ENCODE data around the gene ERBB2.
A peak's percentile ranks its signal among the peaks of the same experiment; 100 is the strongest.

ERBB2 gene

GRCh38 chr17:39699818-39700147 lies at the start of gene ERBB2:
TSS of gene ERBB2 (plus strand) at chr17:39700064. CDS start at chr17:39700239, 175 bp downstream.
- DNase-seq, result no peak

DNA sequence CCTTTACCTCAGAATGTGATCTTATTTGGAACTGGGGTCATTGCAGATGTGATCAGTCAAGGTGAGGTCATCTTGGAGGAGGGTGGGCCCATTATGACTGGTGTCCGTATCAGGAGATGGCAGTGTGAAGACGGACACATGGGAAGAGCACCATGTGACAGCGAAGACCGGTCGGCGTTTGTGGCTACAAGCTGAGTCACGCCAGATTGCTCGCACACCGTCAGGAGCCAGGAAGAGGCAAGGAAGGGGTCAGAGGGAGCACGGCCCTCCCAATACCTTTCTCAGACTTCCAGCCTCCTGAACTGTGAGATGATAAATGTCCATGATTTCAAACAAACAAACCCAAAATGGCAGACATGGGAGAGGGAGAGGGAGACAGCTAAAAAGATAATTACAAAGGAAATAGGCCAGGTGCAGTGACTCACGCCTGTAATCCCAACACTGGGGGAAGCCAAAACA lies 49.7 kb upstream of the ERBB2 start:
- no peak for DNase-seq

GRCh38 chr17:39651923-39652586 lies 47.8 kb upstream of the ERBB2 start:
- DNase-seq, result no peak

DNA sequence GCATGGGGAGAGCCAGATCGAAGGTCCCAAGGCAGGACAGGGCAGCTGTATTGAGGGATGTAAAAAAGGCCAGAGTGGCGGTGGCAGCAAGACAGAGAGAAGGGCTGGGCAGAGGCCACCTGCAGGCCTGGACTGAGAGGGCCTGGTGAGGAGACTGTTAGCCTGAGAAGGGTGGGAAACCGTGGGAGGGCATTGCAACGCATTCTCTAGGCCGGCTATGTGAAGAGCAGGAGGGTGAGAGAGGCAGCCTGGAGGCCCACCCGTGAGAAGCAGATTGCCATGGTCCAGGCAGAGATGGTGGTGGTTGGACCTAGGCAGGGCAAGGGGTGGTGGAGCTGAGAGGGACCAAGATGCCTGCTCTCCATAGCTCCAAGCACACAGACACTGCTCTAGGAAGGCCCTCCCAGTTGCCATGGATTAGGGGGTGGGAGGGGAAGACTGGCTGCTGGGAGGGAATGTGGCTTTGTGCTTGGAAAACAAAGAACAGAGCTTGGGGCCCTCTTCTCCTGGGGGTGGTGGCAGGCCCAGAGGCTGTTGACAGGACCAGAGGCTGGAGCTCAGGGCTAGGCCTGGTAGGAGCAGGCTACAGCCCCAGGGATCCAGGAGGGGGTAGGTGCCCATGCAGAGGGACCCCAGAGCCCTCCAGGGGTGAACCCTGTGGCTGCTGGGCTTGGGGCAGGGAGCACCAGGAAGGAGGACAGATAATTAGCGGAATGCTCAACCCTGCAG lies 47.1 kb upstream of the ERBB2 start:
- DNase-seq, result no peak

DNA sequence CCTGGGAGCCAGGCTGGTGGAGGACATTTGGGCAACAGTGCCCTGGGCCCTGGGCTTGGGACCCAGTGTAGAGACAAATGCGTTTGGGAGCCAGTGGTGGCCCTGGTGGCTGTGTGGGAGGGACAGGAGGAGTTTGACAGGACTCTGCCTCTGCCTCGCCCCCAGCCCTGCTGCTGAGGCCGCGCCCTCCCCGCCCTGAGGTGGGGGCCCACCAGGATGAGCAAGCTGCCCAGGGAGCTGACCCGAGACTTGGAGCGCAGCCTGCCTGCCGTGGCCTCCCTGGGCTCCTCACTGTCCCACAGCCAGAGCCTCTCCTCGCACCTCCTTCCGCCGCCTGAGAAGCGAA lies 46.6 kb upstream of the ERBB2 start:
- DNase-seq, result no peak

GRCh38 chr17:39653662-39654331 lies 46.1 kb upstream of the ERBB2 start:
- DNase-seq, result peak; percentile 67

DNA sequence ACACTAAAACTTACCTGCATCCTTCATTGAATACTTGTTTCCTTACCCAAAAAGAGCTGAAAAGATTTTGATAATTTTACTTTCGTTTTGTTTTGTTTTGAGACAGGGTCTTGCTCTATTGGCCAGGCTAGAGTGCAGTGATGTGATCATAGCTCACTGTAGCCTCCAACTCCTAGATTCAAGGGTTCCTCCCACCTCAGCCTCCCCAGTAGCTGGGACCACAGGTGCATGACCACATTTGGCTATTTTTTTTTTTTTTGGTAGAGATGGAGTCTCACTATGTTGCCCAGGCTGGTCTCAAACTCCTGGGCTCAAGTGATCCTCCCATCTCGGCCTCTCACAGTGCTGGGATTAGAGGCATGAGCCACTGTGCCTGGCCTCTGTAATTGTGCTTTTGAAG lies 44.8 kb upstream of the ERBB2 start:
- no peak for DNase-seq

DNA sequence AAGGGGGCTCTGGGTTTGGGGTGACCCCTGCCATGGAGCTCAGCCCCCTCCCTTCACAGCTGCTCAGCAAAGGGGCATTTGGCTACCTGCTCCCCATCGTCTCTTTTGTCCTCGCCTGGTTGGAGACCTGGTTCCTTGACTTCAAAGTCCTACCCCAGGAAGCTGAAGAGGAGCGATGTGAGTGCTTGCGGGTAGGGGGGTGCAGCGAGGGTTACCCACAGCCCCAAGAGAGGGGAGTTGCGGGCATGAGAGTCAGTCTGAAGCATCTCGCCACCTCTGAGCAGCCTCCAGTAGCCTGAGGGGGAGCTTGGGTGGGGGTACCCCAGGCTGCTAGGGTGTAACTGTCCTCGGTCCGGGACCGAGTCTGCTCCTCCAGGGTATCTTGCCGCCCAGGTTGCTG lies 41.5 kb upstream of the ERBB2 start:
- no peak for DNase-seq

- DNase-seq, result no peak
These were observed 41.1 kb upstream of the ERBB2 start for GRCh38 chr17:39658760-39659159.

- DNase-seq, result no peak
These were observed 40.4 kb upstream of the ERBB2 start for GRCh38 chr17:39659279-39660010.

DNA sequence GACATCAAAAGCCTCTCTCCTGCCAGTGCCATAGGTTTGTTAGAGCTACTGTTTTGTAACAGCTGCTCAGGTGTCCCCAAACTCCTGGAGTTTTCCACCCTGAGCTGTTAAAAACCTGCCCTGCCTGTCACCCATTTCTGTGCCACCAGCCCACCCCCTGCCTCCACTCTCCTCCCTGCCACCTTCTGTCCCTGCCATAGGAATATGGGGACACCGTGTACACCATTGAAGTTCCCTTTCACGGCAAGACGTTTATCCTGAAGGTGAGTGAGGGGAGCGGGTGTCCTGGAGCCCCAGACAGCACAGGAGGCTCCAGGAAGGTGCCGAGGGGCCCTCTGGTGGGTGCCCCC lies 39.9 kb upstream of the ERBB2 start:
- no peak for DNase-seq

- no peak for DNase-seq
These were observed 39.2 kb upstream of the ERBB2 start for GRCh38 chr17:39660397-39661385.

GRCh38 chr17:39661744-39662541 lies 37.9 kb upstream of the ERBB2 start:
- DNase-seq, result no peak

DNA sequence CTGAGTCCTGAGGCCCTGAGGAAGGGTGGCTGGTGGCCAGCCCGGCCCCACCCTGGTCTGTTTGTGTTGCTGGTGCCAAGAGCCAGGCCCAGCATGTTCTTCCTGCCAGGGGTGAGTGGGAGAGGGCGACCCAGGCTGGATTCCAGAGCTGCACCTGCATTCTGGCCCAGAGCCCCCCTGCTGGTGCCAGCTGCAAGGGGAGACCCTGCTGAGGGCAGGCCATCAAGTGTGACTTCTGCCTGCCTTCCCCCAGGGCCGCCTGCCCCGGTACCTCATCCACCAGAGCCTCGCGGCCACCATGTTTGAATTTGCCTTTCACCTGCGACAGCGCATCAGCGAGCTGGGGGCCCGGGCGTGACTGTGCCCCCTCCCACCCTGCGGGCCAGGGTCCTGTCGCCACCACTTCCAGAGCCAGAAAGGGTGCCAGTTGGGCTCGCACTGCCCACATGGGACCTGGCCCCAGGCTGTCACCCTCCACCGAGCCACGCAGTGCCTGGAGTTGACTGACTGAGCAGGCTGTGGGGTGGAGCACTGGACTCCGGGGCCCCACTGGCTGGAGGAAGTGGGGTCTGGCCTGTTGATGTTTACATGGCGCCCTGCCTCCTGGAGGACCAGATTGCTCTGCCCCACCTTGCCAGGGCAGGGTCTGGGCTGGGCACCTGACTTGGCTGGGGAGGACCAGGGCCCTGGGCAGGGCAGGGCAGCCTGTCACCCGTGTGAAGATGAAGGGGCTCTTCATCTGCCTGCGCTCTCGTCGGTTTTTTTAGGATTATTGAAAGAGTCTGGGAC lies 37.1 kb upstream of the ERBB2 start:
- no peak for DNase-seq

- no peak for DNase-seq
These were observed 36.5 kb upstream of the ERBB2 start for GRCh38 chr17:39663340-39663687.

- no peak for DNase-seq
These were observed 35.9 kb upstream of the ERBB2 start for GRCh38 chr17:39663688-39664580.

DNA sequence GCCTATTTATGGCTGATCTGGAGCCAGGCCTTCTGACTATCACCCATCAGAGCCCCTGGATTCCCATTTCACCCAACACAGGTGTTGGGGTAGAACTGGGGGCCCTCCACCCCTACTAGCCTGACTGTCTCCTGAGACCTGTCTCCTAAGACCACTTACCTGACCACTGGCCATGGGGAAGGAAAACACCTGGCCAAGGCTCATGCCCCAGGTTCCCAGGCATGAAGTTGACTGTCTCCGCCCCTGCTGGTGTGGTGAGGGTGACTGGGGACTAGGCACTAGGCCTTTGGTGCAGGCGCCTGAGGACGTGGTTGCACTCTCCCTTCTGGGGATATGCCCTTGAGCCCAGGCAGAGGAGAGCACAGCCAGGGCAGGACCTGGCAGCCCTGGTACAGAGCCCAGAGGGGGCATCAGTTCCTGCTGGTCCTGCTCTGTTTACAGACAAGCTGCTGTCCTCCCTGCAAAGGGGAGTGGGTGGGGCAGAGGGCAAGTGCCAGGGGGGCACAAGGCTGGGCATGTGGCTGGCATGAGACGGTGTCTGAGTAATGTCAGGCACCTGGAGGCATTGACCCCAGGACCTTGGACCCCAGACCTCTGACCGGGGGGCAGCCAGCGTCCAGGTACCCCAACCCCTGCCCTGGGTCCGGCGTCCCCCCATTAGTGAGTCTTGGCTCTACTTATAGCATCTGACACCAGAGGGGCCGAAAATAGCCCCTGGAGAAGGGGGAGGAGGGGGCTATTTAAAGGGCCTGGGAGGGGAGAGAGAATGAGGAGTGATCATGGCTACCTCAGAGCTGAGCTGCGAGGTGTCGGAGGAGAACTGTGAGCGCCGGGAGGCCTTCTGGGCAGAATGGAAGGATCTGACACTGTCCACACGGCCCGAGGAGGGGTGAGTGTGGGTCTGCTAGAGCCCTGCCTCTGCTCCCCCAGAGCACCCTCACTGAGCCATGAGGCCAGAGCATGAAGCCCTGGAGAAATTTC lies 35.0 kb upstream of the ERBB2 start, which contains the start of gene TCAP:
TCAP (plus strand) TSS at position 769 of the 981 bp plus-strand sequence; CDS start at position 780, 11 bp downstream.
- DNase-seq, result no peak

DNA sequence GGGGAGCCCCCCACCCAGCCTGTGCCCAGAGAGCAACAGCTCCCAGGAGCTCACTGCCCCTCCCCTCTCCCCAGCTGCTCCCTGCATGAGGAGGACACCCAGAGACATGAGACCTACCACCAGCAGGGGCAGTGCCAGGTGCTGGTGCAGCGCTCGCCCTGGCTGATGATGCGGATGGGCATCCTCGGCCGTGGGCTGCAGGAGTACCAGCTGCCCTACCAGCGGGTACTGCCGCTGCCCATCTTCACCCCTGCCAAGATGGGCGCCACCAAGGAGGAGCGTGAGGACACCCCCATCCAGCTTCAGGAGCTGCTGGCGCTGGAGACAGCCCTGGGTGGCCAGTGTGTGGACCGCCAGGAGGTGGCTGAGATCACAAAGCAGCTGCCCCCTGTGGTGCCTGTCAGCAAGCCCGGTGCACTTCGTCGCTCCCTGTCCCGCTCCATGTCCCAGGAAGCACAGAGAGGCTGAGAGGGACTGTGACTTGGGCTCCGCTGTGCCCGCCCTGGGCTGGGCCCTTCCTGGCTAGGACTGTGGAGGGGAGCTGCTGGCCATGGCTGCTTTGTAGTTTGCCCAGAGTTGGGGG lies 34.1 kb upstream of the ERBB2 start:
- no peak for DNase-seq

All from stimulated activated naive CD4-positive, alpha-beta T cell treated with Interleukin-2 at 50 U/mL for 16 hours (primary cell).